Mucosa of descending colon (tissue), 3 donors: ENCODE results near the gene TSPAN18. TPM values are rescaled to one million over a fixed set of nuclear protein-coding genes. Genes with fewer than 3 reads are reported as not detected.
A peak's percentile ranks its signal among the peaks of the same experiment; 100 is the strongest.

Source experiments
- ATAC-seq: fragments of 200-7000 bp; cut with Tn5 transposase; one replicate; pipeline ENCODE4 v1.9.1; 2020; ENCODE audit warnings: mild to moderate bottlenecking, moderate library complexity
- DNase-seq, 3 donors: peaks; one replicate each; pipeline ENCODE4 v3.0.0-alpha.2; 2020
- H3K36me3 ChIP-seq: fragments of 200-600 bp; one replicate; pipeline ENCODE4 v1.8.0; 2021; ENCODE audit warnings: low read depth, mild to moderate bottlenecking
- H3K4me1 ChIP-seq: fragments of 200-600 bp; one replicate; pipeline ENCODE4 v1.8.0; 2021; ENCODE audit warnings: low read depth, mild to moderate bottlenecking
- H3K4me3 ChIP-seq: fragments of 200-600 bp; one replicate; pipeline ENCODE4 v1.8.0; 2021; ENCODE audit warnings: mild to moderate bottlenecking
- H3K9me3 ChIP-seq: fragments of 200-600 bp; one replicate; pipeline ENCODE4 v1.8.0; 2021; ENCODE audit warnings: mild to moderate bottlenecking
- CTCF ChIP-seq: fragments of 200-600 bp; IDR thresholded peaks from one replicate; pipeline ENCODE4 v1.8.0; 2022; ENCODE audit warnings: antibody characterized with exemption, mild to moderate bottlenecking
- intact Hi-C, 2 donors: fragments of 100-400 bp; cut with DNase I in 1 of 2; cut with micrococcal nuclease in 1 of 2; formaldehyde crosslinking; loops; one replicate each; pipeline versions ENCODE4 v1.11.0 to v1.11.1; 2022; cut with DNase I, micrococcal nuclease
- total RNA-seq, 3 donors: library from RNA; stranded (reverse); fragmentation: NEBNext Ultra II Directional in 2 of 3; extraction: Animal tissue kit (Norgen Biotek cat#: 25700) in 2 of 3; gene quantifications; one replicate each; pipeline versions ENCODE4 v1.2.1 to v1.2.4, GENCODE V29; 2021 to 2023
- donor health status: DM: no; HTN: no; CAD: no; lungs with moderate emphysema.
- donor health status: DM: no; HTN: no; CAD: no.
- donor health status: DM: no; HTN: yes; CAD: no.

TSPAN18 gene
- total RNA-seq, 3 donors from 2014 or later = 3.6 to 63.2 (median 8.5) TPM

GRCh38 chr11:44904261-44905020 is 177.7 kb downstream of the TSPAN18 start:
- H3K36me3 ChIP-seq = no peaks in the 10 kb centered on the region
- TF ChIP-seq CTCF = no peak
- intact Hi-C loops = no loop called here

GRCh38 chr11:44905131-44905866 is 178.5 kb downstream of the TSPAN18 start:
- peaks cover 6% of the 10 kb centered on the region for H3K4me1 ChIP-seq
- no peaks in the 10 kb centered on the region for H3K36me3 ChIP-seq
- DNase-seq (no peak), ATAC-seq (no peak)
- no peaks in the 10 kb centered on the region for H3K9me3 ChIP-seq
- intact Hi-C loops = no loop called here
- no peak for TF ChIP-seq CTCF
- H3K4me3 ChIP-seq = no peak overlapping the region

More at GRCh38 chr11:44904261-44905020, 177.7 kb downstream of the TSPAN18 start:
- Histone ChIP-seq H3K4me1 (peaks cover 6% of the 10 kb centered on the region), H3K4me3 (no peak overlapping the region), H3K9me3 (no peaks in the 10 kb centered on the region)
- ATAC-seq (no peak), DNase-seq (no peak)

- peaks cover 9% of the 10 kb centered on the region for H3K4me1 ChIP-seq
- DNase-seq (peak in 1 of 3 donors; percentile 62), ATAC-seq (peak; percentile 71)
- no peak for TF ChIP-seq CTCF
- no peak overlapping the region for H3K4me3 ChIP-seq
- H3K36me3 ChIP-seq = no peaks in the 10 kb centered on the region
- H3K9me3 ChIP-seq = no peaks in the 10 kb centered on the region
- intact Hi-C loops = no loop called here
These were observed 179.9 kb downstream of the TSPAN18 start for GRCh38 chr11:44906649-44907048.

GRCh38 chr11:44909557-44909956 is 182.8 kb downstream of the TSPAN18 start:
- DNase-seq = no peak
- Histone ChIP-seq H3K9me3 (no peaks in the 10 kb centered on the region), H3K36me3 (no peaks in the 10 kb centered on the region), H3K4me1 (peaks cover 9% of the 10 kb centered on the region), H3K4me3 (no peak overlapping the region)
- no peak for TF ChIP-seq CTCF
- ATAC-seq = no peak
- intact Hi-C loops = no loop called here

GRCh38 chr11:44910591-44910990 is 183.8 kb downstream of the TSPAN18 start:
- no peaks in the 10 kb centered on the region for H3K36me3 ChIP-seq
- peaks cover 9% of the 10 kb centered on the region for H3K4me1 ChIP-seq
- no peaks in the 10 kb centered on the region for H3K9me3 ChIP-seq
- no peak for TF ChIP-seq CTCF
- intact Hi-C loops = loop anchor here (5.0 to 10.0 kb wide), 4 partner anchors 183 to 356 kb away; partner anchors contain the start of gene TSPAN18 (in 2 of the 2)
- no peak overlapping the region for H3K4me3 ChIP-seq
- DNase-seq (no peak), ATAC-seq (no peak)
